Stomach smooth muscle (tissue), 2 donors: Measurements from ENCODE around the gene ZNF609.

Experiments used
- H3K27ac ChIP-seq: one replicate; pipeline ENCODE4 v1.7.0; 2013; ENCODE audit warnings: mild to moderate bottlenecking, low read length, inconsistent platforms
- H3K27me3 ChIP-seq, 2 donors: one replicate each; pipeline ENCODE4 v1.7.0; 2013; ENCODE audit warnings: low read length in 2 of 2; ENCODE audit not compliant: insufficient read depth in 2 of 2, control insufficient read depth in 1 of 2
- H3K36me3 ChIP-seq, 2 donors: one replicate each; pipeline ENCODE4 v1.7.0; 2013; ENCODE audit warnings: low read length in 2 of 2; ENCODE audit not compliant: control insufficient read depth in 2 of 2, insufficient read depth in 2 of 2
- H3K4me1 ChIP-seq: one replicate; pipeline ENCODE4 v1.7.0; 2013; ENCODE audit warnings: low read length; ENCODE audit not compliant: control insufficient read depth, insufficient read depth
- H3K4me3 ChIP-seq, 2 donors: one replicate each; pipeline ENCODE4 v1.7.0; 2013; ENCODE audit warnings: low read length in 2 of 2
- H3K9ac ChIP-seq, 2 donors: one replicate each; pipeline ENCODE4 v1.7.0; 2013; ENCODE audit warnings: low read length in 2 of 2, mild to moderate bottlenecking in 1 of 2
- H3K9me3 ChIP-seq, 2 donors: one replicate each; pipeline ENCODE4 v1.7.0; 2013; ENCODE audit warnings: low read length in 2 of 2; ENCODE audit not compliant: control insufficient read depth in 2 of 2
- donor health status: healthy.
- donor health status: Pancreatic carcinoma.

Gene ZNF609

GRCh38 chr15:64686130-64686735 lies 225.9 kb downstream of the ZNF609 start:
- Histone ChIP-seq H3K36me3 (peaks cover 55 to 60% of the 10 kb centered on the region in 2 donors), H3K4me1 (peaks cover 34% of the 10 kb centered on the region), H3K9me3 (no peaks in the 10 kb centered on the region), H3K27me3 (no peaks in the 10 kb centered on the region), H3K4me3 (no peak overlapping the region), H3K27ac (peak overlapping the region; percentile 37), H3K9ac (no peak overlapping the region)

GRCh38 chr15:64687172-64687571 lies 226.8 kb downstream of the ZNF609 start:
- no peak overlapping the region for H3K4me3 ChIP-seq
- H3K36me3 ChIP-seq, result peaks cover 48 to 55% of the 10 kb centered on the region in 2 donors
- H3K9ac ChIP-seq, result peak overlapping the region in 1 of 2 donors; percentile 29
- peaks cover 42% of the 10 kb centered on the region for H3K4me1 ChIP-seq
- no peaks in the 10 kb centered on the region for H3K27me3 ChIP-seq
- H3K27ac ChIP-seq, result peak overlapping the region; percentile 66
- no peaks in the 10 kb centered on the region for H3K9me3 ChIP-seq

GRCh38 chr15:64687688-64688087 lies 227.3 kb downstream of the ZNF609 start:
- Histone ChIP-seq H3K4me1 (peaks cover 44% of the 10 kb centered on the region), H3K9me3 (no peaks in the 10 kb centered on the region), H3K36me3 (peaks cover 45 to 49% of the 10 kb centered on the region in 2 donors), H3K4me3 (no peak overlapping the region), H3K27me3 (no peaks in the 10 kb centered on the region), H3K9ac (peak overlapping the region; percentile 29), H3K27ac (peak overlapping the region; percentile 66)

GRCh38 chr15:64688770-64689169 lies 228.4 kb downstream of the ZNF609 start:
- no peaks in the 10 kb centered on the region for H3K9me3 ChIP-seq
- H3K4me3 ChIP-seq, result no peak overlapping the region
- H3K27ac ChIP-seq, result peak overlapping the region; percentile 66
- peaks cover 55% of the 10 kb centered on the region for H3K4me1 ChIP-seq
- peaks cover 39 to 42% of the 10 kb centered on the region in 2 donors for H3K36me3 ChIP-seq
- no peaks in the 10 kb centered on the region for H3K27me3 ChIP-seq
- peak overlapping the region in 1 of 2 donors; percentile 42 for H3K9ac ChIP-seq

- H3K9ac ChIP-seq, result no peak overlapping the region
- peak overlapping the region; percentile 88 for H3K27ac ChIP-seq
- H3K4me1 ChIP-seq, result peaks cover 60% of the 10 kb centered on the region
- peaks cover 31 to 33% of the 10 kb centered on the region in 2 donors for H3K36me3 ChIP-seq
- no peaks in the 10 kb centered on the region for H3K27me3 ChIP-seq
- no peaks in the 10 kb centered on the region for H3K9me3 ChIP-seq
- no peak overlapping the region for H3K4me3 ChIP-seq
Observed at GRCh38 chr15:64690008-64690407, 229.6 kb downstream of the ZNF609 start.

- H3K4me1 ChIP-seq, result peaks cover 67% of the 10 kb centered on the region
- peak overlapping the region in 1 of 2 donors; percentile 60 for H3K9ac ChIP-seq
- peak overlapping the region; percentile 88 for H3K27ac ChIP-seq
- H3K9me3 ChIP-seq, result no peaks in the 10 kb centered on the region
- H3K4me3 ChIP-seq, result no peak overlapping the region
- H3K27me3 ChIP-seq, result no peaks in the 10 kb centered on the region
- H3K36me3 ChIP-seq, result peaks cover 31% of the 10 kb centered on the region in 2 donors
Observed at GRCh38 chr15:64690578-64691296, 230.4 kb downstream of the ZNF609 start.

GRCh38 chr15:64691896-64692565 lies 231.7 kb downstream of the ZNF609 start:
- peaks cover 72% of the 10 kb centered on the region for H3K4me1 ChIP-seq
- H3K27ac ChIP-seq, result peak overlapping the region; percentile 88
- peak overlapping the region in 1 of 2 donors; percentile 12 for H3K9ac ChIP-seq
- no peaks in the 10 kb centered on the region for H3K27me3 ChIP-seq
- peaks cover 28 to 30% of the 10 kb centered on the region in 2 donors for H3K36me3 ChIP-seq
- no peak overlapping the region for H3K4me3 ChIP-seq
- H3K9me3 ChIP-seq, result no peaks in the 10 kb centered on the region

GRCh38 chr15:64693134-64693533 lies 232.8 kb downstream of the ZNF609 start:
- Histone ChIP-seq H3K4me1 (peaks cover 67% of the 10 kb centered on the region), H3K4me3 (peak overlapping the region in 1 of 2 donors; percentile 22), H3K9ac (peak overlapping the region; percentile 54 to 60), H3K27me3 (no peaks in the 10 kb centered on the region), H3K27ac (peak overlapping the region; percentile 88), H3K9me3 (no peaks in the 10 kb centered on the region), H3K36me3 (peaks cover 23 to 25% of the 10 kb centered on the region in 2 donors)

- H3K36me3 ChIP-seq, result peaks cover 13 to 14% of the 10 kb centered on the region in 2 donors
- no peak overlapping the region for H3K9ac ChIP-seq
- H3K4me1 ChIP-seq, result peaks cover 71% of the 10 kb centered on the region
- no peak overlapping the region for H3K4me3 ChIP-seq
- no peaks in the 10 kb centered on the region for H3K27me3 ChIP-seq
- H3K27ac ChIP-seq, result peak overlapping the region; percentile 88
- H3K9me3 ChIP-seq, result no peaks in the 10 kb centered on the region
Observed at GRCh38 chr15:64694816-64695215, 234.4 kb downstream of the ZNF609 start.

GRCh38 chr15:64695561-64695992 lies 235.2 kb downstream of the ZNF609 start:
- H3K9ac ChIP-seq, result no peak overlapping the region
- peak overlapping the region; percentile 88 for H3K27ac ChIP-seq
- H3K36me3 ChIP-seq, result peaks cover 6 to 7% of the 10 kb centered on the region in 2 donors
- H3K27me3 ChIP-seq, result no peaks in the 10 kb centered on the region
- H3K9me3 ChIP-seq, result no peaks in the 10 kb centered on the region
- H3K4me1 ChIP-seq, result peaks cover 71% of the 10 kb centered on the region
- no peak overlapping the region for H3K4me3 ChIP-seq
